Calu3 (cell line): ENCODE measurements around the gene EPHX1. TPM values are rescaled to one million over a fixed set of nuclear protein-coding genes. Genes with fewer than 3 reads are reported as not detected.

Experiments used
- BruUV-seq: library from RNA; stranded (reverse); fragments of 400-500 nt; replicated peaks from 2 replicates; lab custom pipeline; 2021; lab: Mats Ljungman, UMichigan
- CTCF ChIA-PET: fragments of 300-600 bp; sonication (Branson Sonifier 250); formaldehyde crosslinking; loops from one replicate; lab custom pipeline; 2022; ENCODE audit warnings: antibody characterized with exemption; lab: Charles Lee
- DNase-seq: peaks from one replicate; pipeline ENCODE4 v3.0.0; 2022
- H3K27ac Mint-ChIP-seq: one replicate; pipeline ENCODE4 v1.8.0; 2022; ENCODE audit warnings: mixed read lengths; ENCODE audit not compliant: unreplicated experiment
- H3K27me3 Mint-ChIP-seq: one replicate; pipeline ENCODE4 v1.8.0; 2022; ENCODE audit warnings: mixed read lengths; ENCODE audit not compliant: unreplicated experiment
- H3K36me3 Mint-ChIP-seq: one replicate; pipeline ENCODE4 v1.8.0; 2022; ENCODE audit warnings: mild to moderate bottlenecking, moderate library complexity, mixed read lengths; ENCODE audit not compliant: insufficient read depth, unreplicated experiment
- H3K4me1 Mint-ChIP-seq: one replicate; pipeline ENCODE4 v1.8.0; 2022; ENCODE audit warnings: mild to moderate bottlenecking, low read depth, mixed read lengths; ENCODE audit not compliant: unreplicated experiment
- H3K4me3 Mint-ChIP-seq: one replicate; pipeline ENCODE4 v1.8.0; 2022; ENCODE audit warnings: mild to moderate bottlenecking, low read depth, moderate library complexity, mixed read lengths; ENCODE audit not compliant: unreplicated experiment
- H3K9me3 Mint-ChIP-seq: one replicate; pipeline ENCODE4 v1.8.0; 2022; ENCODE audit warnings: low read depth, mixed read lengths; ENCODE audit not compliant: unreplicated experiment
- CTCF ChIP-seq: fragments of 200-600 bp; IDR thresholded peaks from one replicate; pipeline ENCODE4 v1.8.0; 2022; ENCODE audit warnings: antibody characterized with exemption; ENCODE audit not compliant: unreplicated experiment
- intact Hi-C: fragments of 100-400 bp; cut with micrococcal nuclease; formaldehyde crosslinking; loops from one replicate; pipeline ENCODE4 v1.10.0; 2022; ENCODE audit not compliant: unreplicated experiment
- total RNA-seq: library from RNA; stranded (reverse); gene quantifications from 2 replicates; pipeline ENCODE4 v1.2.3, GENCODE V29; 2022

The EPHX1 gene
- total RNA-seq, 1 experiment from 2014 or later, result 46.6 TPM

DNA sequence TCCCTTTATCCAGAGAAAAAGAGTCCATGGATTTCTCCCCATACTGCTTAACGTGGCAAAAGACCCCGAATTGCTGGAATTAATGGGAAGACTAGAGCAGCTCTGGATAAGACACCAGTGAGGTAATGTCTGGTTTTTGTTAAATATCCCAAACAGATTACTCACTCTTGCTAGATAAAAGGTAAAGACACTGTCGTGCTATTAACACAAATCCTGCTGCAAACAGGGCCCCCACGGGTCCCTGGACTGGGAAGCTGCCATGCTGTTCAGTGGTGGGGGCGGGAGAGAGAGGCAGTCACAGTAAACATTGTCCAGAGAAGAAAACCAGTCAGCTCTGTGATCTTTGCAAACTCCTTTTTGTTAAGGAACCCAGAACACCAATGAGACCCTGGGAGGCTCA is 47.5 kb upstream of the EPHX1 start:
- no peaks in the 10 kb centered on the region for H3K9me3 Mint-ChIP-seq
- DNase-seq, result no peak
- H3K27me3 Mint-ChIP-seq, result no peaks in the 10 kb centered on the region

GRCh38 chr1:225763716-225764548 is 46.0 kb upstream of the EPHX1 start:
- intact Hi-C loops, result no loop called here
- BruUV-seq, result no TSS peak
- no peak for TF ChIP-seq CTCF
- peaks cover 25% of the 10 kb centered on the region for H3K4me1 Mint-ChIP-seq
- H3K9me3 Mint-ChIP-seq, result no peaks in the 10 kb centered on the region
- no peaks in the 10 kb centered on the region for H3K27me3 Mint-ChIP-seq
- no peak overlapping the region for H3K27ac Mint-ChIP-seq
- CTCF ChIA-PET, result no interaction called here
- H3K36me3 Mint-ChIP-seq, result no peaks in the 10 kb centered on the region
- no peak for DNase-seq
- H3K4me3 Mint-ChIP-seq, result no peak overlapping the region

More for the DNA sequence above, 47.5 kb upstream of the EPHX1 start:
- H3K27ac Mint-ChIP-seq, result no peak overlapping the region
- no TSS peak for BruUV-seq
- H3K36me3 Mint-ChIP-seq, result no peaks in the 10 kb centered on the region
- CTCF ChIA-PET, result interaction anchor here (0.6 to 1.7 kb wide), 3 partner anchors 10 to 37 kb away, joined by 4 to 18 read pairs (median 10); no protein-coding TSS in a partner anchor
- TF ChIP-seq CTCF, result no peak
- intact Hi-C loops, result no loop called here
- H3K4me1 Mint-ChIP-seq, result peaks cover 11% of the 10 kb centered on the region
- H3K4me3 Mint-ChIP-seq, result no peak overlapping the region

- no peaks in the 10 kb centered on the region for H3K27me3 Mint-ChIP-seq
- CTCF ChIA-PET, result interaction anchor here (0.6 kb wide), 1 partner anchor 9 kb away, joined by 3 read pairs; no protein-coding TSS in a partner anchor
- peaks cover 33% of the 10 kb centered on the region for H3K4me1 Mint-ChIP-seq
- H3K36me3 Mint-ChIP-seq, result no peaks in the 10 kb centered on the region
- DNase-seq, result no peak
- H3K27ac Mint-ChIP-seq, result no peak overlapping the region
- intact Hi-C loops, result no loop called here
- no TSS peak for BruUV-seq
- TF ChIP-seq CTCF, result no peak
- H3K4me3 Mint-ChIP-seq, result no peak overlapping the region
- no peaks in the 10 kb centered on the region for H3K9me3 Mint-ChIP-seq
Measured at GRCh38 chr1:225765982-225766674, 43.8 kb upstream of the EPHX1 start.

DNA sequence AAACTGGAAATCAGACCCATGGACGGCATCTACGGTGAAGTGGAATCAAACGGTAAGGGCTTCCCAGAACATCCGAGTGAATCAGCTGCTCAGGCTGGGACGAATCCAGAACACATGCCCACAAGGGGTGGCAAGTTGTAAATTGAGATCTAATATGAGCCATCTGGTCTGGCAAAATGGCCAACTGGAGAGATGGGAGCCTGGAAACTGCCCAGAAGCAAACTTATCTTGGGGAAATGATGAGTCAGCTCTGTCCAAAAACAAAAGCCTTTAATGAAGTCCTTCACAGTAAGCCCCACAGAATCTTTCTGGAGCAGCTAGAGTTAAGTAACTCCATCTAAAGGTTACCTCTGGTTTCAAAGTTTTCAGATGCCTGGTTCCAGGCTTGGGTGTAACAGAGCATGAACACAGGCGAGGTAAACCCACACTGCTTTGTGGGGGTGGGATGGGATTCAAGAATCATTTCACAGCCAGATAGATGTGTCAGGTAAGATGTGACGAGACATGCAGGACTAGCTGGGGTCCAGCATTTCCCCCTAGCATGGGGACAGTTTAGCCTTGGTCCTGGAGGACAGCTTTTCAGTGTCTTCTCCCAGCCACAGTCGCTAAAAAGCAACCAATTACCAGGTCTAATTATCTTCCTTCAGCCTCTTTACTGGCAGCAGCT is 42.8 kb upstream of the EPHX1 start:
- CTCF ChIA-PET, result interaction anchor here (0.6 to 1.1 kb wide), 2 partner anchors 11 to 339 kb away, joined by 3 to 5 read pairs; partner anchors contain the start of gene SRP9
- no peaks in the 10 kb centered on the region for H3K36me3 Mint-ChIP-seq
- intact Hi-C loops, result no loop called here
- H3K4me1 Mint-ChIP-seq, result peaks cover 38% of the 10 kb centered on the region
- no peak for TF ChIP-seq CTCF
- no peak for DNase-seq
- no peaks in the 10 kb centered on the region for H3K9me3 Mint-ChIP-seq
- H3K4me3 Mint-ChIP-seq, result no peak overlapping the region
- BruUV-seq, result no TSS peak
- H3K27me3 Mint-ChIP-seq, result no peaks in the 10 kb centered on the region
- no peak overlapping the region for H3K27ac Mint-ChIP-seq
